Measurements from ENCODE around the gene SLC38A10.

DNA sequence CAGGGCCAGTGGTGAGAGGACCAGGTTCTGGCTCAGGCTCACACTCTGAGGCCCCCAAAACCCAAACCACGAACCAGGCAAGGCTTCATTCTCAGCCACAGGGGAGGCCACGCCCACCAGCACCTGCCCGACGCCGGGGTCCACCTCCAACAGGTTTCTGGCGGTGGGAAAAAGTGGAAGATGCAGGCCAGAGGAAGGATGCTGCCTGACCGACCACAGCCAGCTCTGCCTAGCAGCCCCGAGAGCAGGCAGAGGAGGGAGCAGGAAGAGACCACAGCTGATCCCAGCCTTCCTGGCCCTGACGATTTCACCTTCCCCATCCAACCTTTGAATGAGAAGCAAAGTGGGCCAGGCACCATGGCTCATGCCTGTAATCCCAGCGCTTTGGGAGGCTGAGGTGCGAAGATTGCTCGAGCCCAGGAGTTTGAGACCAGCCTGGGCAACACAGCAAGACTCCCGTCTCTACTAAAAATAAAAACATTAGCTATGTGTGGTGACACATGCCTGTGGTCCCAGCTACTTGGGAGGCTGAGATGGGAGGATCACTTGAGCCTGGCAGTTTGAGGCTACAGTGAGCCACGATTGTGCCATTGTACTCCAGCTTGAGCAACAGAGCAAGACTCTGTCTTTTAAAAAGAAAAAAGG lies 30.7 kb upstream of the SLC38A10 start:
- TF ChIP-seq CTCF (conservative IDR thresholded peaks at IDR 0.05), result no peak
- no peak for TF ChIP-seq ZFX (IDR thresholded peaks at IDR 0.05)

All from C4-2B (cell line).